HepG2 (cell line): ENCODE measurements around the gene CNPY4. TPM values are rescaled to one million over a fixed set of nuclear protein-coding genes. Genes with fewer than 3 reads are reported as not detected.

Source experiments
- ARNTL ChIP-seq: sonication (generic); formaldehyde crosslinking; IDR thresholded peaks from 2 replicates; pipeline ENCODE4 v1.4.0; 2020; ENCODE audit warnings: mild to moderate bottlenecking, missing genetic modification reagents
- CBX1 ChIP-seq: IDR thresholded peaks from one replicate; pipeline ENCODE4 v1.6.1; 2016; ENCODE audit warnings: antibody characterized with exemption, low read depth
- ERF ChIP-seq: IDR thresholded peaks from 2 replicates; pipeline ENCODE4 v1.6.1; 2018; ENCODE audit warnings: missing biosample characterization, missing genetic modification reagents
- FOSL1 ChIP-seq: sonication (generic); formaldehyde crosslinking; IDR thresholded peaks from 2 replicates; pipeline ENCODE4 v1.9.0; 2021; ENCODE audit warnings: missing genetic modification reagents, borderline replicate concordance
- FOXM1 ChIP-seq: sonication (generic); formaldehyde crosslinking; IDR thresholded peaks from 2 replicates; pipeline ENCODE4 v1.5.0; 2020; ENCODE audit warnings: missing genetic modification reagents
- GATAD2A ChIP-seq: IDR thresholded peaks from 2 replicates; pipeline ENCODE4 v1.6.1; 2016
- MNT ChIP-seq: fragments of 450-650 bp; IDR thresholded peaks from 2 replicates; pipeline ENCODE4 v1.6.1; 2016
- MYC ChIP-seq: sonication (generic); formaldehyde crosslinking; IDR thresholded peaks from 2 replicates; pipeline ENCODE4 v1.9.0; 2021; ENCODE audit warnings: missing genetic modification reagents, borderline replicate concordance
- NBN ChIP-seq: fragments of 450-650 bp; conservative IDR thresholded peaks from 2 replicates; pipeline ENCODE4 v1.6.1; 2017
- NFRKB ChIP-seq: fragments of 450-650 bp; IDR thresholded peaks from 2 replicates; pipeline ENCODE4 v1.6.1; 2017
- PCBP1 ChIP-seq: fragments of 200-400 bp; formaldehyde crosslinking; IDR thresholded peaks from 2 replicates; pipeline ENCODE4 v1.6.1; 2017; ENCODE audit warnings: mild to moderate bottlenecking, low read depth, low read length, borderline replicate concordance
- RBAK ChIP-seq: sonication (generic); formaldehyde crosslinking; IDR thresholded peaks from 2 replicates; pipeline ENCODE4 v1.5.1; 2020; ENCODE audit warnings: mild to moderate bottlenecking, missing genetic modification reagents
- SMARCE1 ChIP-seq: fragments of 450-650 bp; IDR thresholded peaks from 2 replicates; pipeline ENCODE4 v1.6.1; 2017; ENCODE audit warnings: borderline replicate concordance
- STAG1 ChIP-seq: sonication (generic); formaldehyde crosslinking; IDR thresholded peaks from 2 replicates; pipeline ENCODE4 v1.4.0; 2020; ENCODE audit warnings: missing genetic modification reagents
- TFE3 ChIP-seq: IDR thresholded peaks from 2 replicates; pipeline ENCODE4 v1.6.1; 2016
- ZFP1 ChIP-seq: IDR thresholded peaks from 2 replicates; pipeline ENCODE4 v1.6.1; 2016
- ZFP62 ChIP-seq: sonication (generic); formaldehyde crosslinking; IDR thresholded peaks from 2 replicates; pipeline ENCODE4 v1.4.0; 2020; ENCODE audit warnings: missing genetic modification reagents
- ZFYVE20 ChIP-seq: sonication (generic); formaldehyde crosslinking; IDR thresholded peaks from 2 replicates; pipeline ENCODE4 v1.8.0; 2023; ENCODE audit warnings: low read depth, mild to moderate bottlenecking, moderate library complexity, missing genetic modification reagents, borderline replicate concordance
- ZNF142 ChIP-seq: sonication (generic); formaldehyde crosslinking; IDR thresholded peaks from 2 replicates; pipeline ENCODE4 v1.4.0; 2020; ENCODE audit warnings: missing genetic modification reagents
- ZNF263 ChIP-seq: sonication (generic); formaldehyde crosslinking; IDR thresholded peaks from 2 replicates; pipeline ENCODE4 v1.4.0; 2020; ENCODE audit warnings: missing genetic modification reagents
- ZNF292 ChIP-seq: sonication (generic); formaldehyde crosslinking; IDR thresholded peaks from 2 replicates; pipeline ENCODE4 v1.8.1; 2022; ENCODE audit warnings: mild to moderate bottlenecking, low read depth, missing genetic modification reagents, borderline replicate concordance
- ZNF468 ChIP-seq: sonication (generic); formaldehyde crosslinking; IDR thresholded peaks from 2 replicates; pipeline ENCODE4 v1.8.0; 2022; ENCODE audit warnings: mild to moderate bottlenecking, moderate library complexity, missing genetic modification reagents
- ZNF598 ChIP-seq: sonication (generic); formaldehyde crosslinking; IDR thresholded peaks from 2 replicates; pipeline ENCODE4 v1.5.1; 2020; ENCODE audit warnings: mild to moderate bottlenecking, missing genetic modification reagents, borderline replicate concordance
- ZSCAN25 ChIP-seq: sonication (generic); formaldehyde crosslinking; IDR thresholded peaks from 2 replicates; pipeline ENCODE4 v1.8.0; 2022; ENCODE audit warnings: mild to moderate bottlenecking, missing genetic modification reagents
- polyA plus RNA-seq, 8 experiments: library from polyadenylated mRNA; depleted of rRNA in 3 of 8; stranded (reverse) in 7 of 8; unstranded in 1 of 8; fragments of >200 nt; fragmentation: Illumina TruSeq in 4 of 8; extraction: Trizol in 4 of 8; gene quantifications; 2 replicates each; pipeline versions ENCODE4 v1.2.1 to v1.2.3, GENCODE V29; 2011 to 2016; ENCODE audit warnings: low read depth in 4 of 8, missing spikeins in 1 of 8, mixed read lengths in 1 of 8; ENCODE audit not compliant: insufficient read depth in 1 of 8
- total RNA-seq, 5 experiments: library from RNA; depleted of rRNA; stranded (reverse); fragments of >200 nt; fragmentation: Illumina TruSeq; extraction: Trizol; gene quantifications; 2 replicates each; pipeline ENCODE4 v1.2.3, GENCODE V29; 2016; ENCODE audit warnings: low read depth in 1 of 5

CNPY4 gene
- total and polyA plus RNA-seq, 2 of the 13 experiments (the other 11 are each of a cell fraction or from before 2014, with no cell fraction given): 6.2 to 12.7 TPM

- TF ChIP-seq ZNF142 (CRISPR knock-in tag) (no peak), ZNF263 (no peak), FOSL1 (CRISPR knock-in tag) (no peak), GATAD2A (peak; percentile 39; the same call in 1 of the 2 replicates), NBN (no peak), NFRKB (no peak), ZSCAN25 (CRISPR knock-in tag) (no peak), STAG1 (no peak), SMARCE1 (no peak), ZNF468 (CRISPR knock-in tag) (no peak), ZFYVE20 (CRISPR knock-in tag) (no peak), ZNF292 (CRISPR knock-in tag) (no peak), ARNTL (CRISPR knock-in tag) (0 out of 2 replicates have a peak, but pooled peaks have one; percentile 10), ZFP62 (CRISPR knock-in tag) (no peak), TFE3 (CRISPR knock-in tag) (no peak), ZNF598 (CRISPR knock-in tag) (no peak), MNT (no peak), FOXM1 (no peak), RBAK (CRISPR knock-in tag) (no peak), PCBP1 (peak; percentile 45; the same call in 1 of the 2 replicates), ERF (CRISPR knock-in tag) (peak; percentile 41; the same call in 1 of the 2 replicates), MYC (CRISPR knock-in tag) (peak; percentile 26; the same call in 1 of the 2 replicates), ZFP1 (CRISPR knock-in tag) (0 out of 2 replicates have a peak, but pooled peaks have one; percentile 29), CBX1 (no peak)
Measured at GRCh38 chr7:100158229-100159098, 39.0 kb downstream of the CNPY4 start, which contains the start of gene TRAPPC14 (continued).
